ENCODE results near the gene ITPKB.

DNA sequence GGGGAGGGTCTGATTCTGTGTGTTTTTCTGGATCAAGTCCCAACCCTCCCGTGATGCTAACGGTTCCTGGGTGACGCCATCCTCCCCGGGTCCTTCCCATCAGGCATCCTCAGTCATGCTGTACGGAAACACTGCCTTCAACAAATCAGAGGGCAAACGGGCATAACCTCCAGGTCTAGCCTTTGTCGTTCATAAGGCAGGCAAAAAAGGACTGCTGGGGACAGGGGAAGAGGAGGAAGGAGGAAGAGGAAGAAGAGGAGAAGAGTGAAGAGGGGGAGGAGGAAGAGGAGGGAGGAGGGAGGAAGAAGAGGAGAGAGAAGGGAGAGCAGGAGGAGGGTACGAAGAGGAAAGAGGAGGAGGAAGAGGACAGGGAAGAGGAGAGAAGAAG is 84.4 kb downstream of the ITPKB start:
- TF ChIP-seq, protein P1, sequence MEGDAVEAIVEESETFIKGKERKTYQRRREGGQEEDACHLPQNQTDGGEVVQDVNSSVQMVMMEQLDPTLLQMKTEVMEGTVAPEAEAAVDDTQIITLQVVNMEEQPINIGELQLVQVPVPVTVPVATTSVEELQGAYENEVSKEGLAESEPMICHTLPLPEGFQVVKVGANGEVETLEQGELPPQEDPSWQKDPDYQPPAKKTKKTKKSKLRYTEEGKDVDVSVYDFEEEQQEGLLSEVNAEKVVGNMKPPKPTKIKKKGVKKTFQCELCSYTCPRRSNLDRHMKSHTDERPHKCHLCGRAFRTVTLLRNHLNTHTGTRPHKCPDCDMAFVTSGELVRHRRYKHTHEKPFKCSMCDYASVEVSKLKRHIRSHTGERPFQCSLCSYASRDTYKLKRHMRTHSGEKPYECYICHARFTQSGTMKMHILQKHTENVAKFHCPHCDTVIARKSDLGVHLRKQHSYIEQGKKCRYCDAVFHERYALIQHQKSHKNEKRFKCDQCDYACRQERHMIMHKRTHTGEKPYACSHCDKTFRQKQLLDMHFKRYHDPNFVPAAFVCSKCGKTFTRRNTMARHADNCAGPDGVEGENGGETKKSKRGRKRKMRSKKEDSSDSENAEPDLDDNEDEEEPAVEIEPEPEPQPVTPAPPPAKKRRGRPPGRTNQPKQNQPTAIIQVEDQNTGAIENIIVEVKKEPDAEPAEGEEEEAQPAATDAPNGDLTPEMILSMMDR (conservative IDR thresholded peaks at IDR 0.05; ENCODE audit: low read depth, low read length) = no peak
- no peak for TF ChIP-seq EZH2 (IDR thresholded peaks at IDR 0.05; ENCODE audit: low read length, unreplicated experiment)

Data from PC-3 (cell line).